Loucy (cell line): Measurements from ENCODE around the gene TMEM135.

ENCODE experiments used
- H2AFZ ChIP-seq: fragments of 200-600 bp; sonication (generic); 2 replicates; pipeline ENCODE4 v1.6.0; 2016; ENCODE audit warnings: antibody characterized with exemption, mild to moderate bottlenecking, low read length, moderate library complexity
- H3F3A ChIP-seq: fragments of 200-600 bp; 2 replicates; pipeline ENCODE4 v1.6.0; 2016; ENCODE audit warnings: antibody characterized with exemption, low read depth, mild to moderate bottlenecking
- H3K27me3 ChIP-seq: fragments of 200-600 bp; sonication (generic); 2 replicates; pipeline ENCODE4 v1.6.1; 2014; ENCODE audit warnings: low read length, mild to moderate bottlenecking; ENCODE audit not compliant: insufficient read depth, poor library complexity, severe bottlenecking
- H3K36me3 ChIP-seq: fragments of 200-600 bp; sonication (generic); 2 replicates; pipeline ENCODE4 v1.6.1; 2016; ENCODE audit warnings: low read length; ENCODE audit not compliant: insufficient read depth
- H3K4me1 ChIP-seq: fragments of 200-600 bp; sonication (generic); 2 replicates; pipeline ENCODE4 v1.5.1; 2014; ENCODE audit warnings: low read length, mild to moderate bottlenecking; ENCODE audit not compliant: insufficient read depth, poor library complexity, severe bottlenecking
- H3K4me2 ChIP-seq: fragments of 200-600 bp; sonication (generic); 2 replicates; pipeline ENCODE4 v1.6.0; 2014; ENCODE audit warnings: antibody characterized with exemption, low read length, low read depth, mild to moderate bottlenecking; ENCODE audit not compliant: poor library complexity, severe bottlenecking
- H3K4me3 ChIP-seq: fragments of 200-600 bp; sonication (generic); 2 replicates; pipeline ENCODE4 v1.5.1; 2014; ENCODE audit warnings: low read length, mild to moderate bottlenecking, mixed read lengths; ENCODE audit not compliant: poor library complexity, severe bottlenecking
- H3K79me2 ChIP-seq: fragments of 200-600 bp; sonication (generic); 2 replicates; pipeline ENCODE4 v1.6.1; 2014; ENCODE audit warnings: low read length; ENCODE audit not compliant: insufficient read depth
- H3K9ac ChIP-seq: fragments of 200-600 bp; sonication (generic); 2 replicates; pipeline ENCODE4 v1.6.0; 2014; ENCODE audit warnings: mild to moderate bottlenecking, low read depth, low read length, moderate library complexity; ENCODE audit not compliant: poor library complexity, severe bottlenecking
- H3K9me2 ChIP-seq: fragments of 200-600 bp; sonication (generic); replicated peaks from 2 replicates; pipeline ENCODE4 v1.6.1; 2016; ENCODE audit warnings: low read depth, low read length, mixed read lengths
- H3K9me3 ChIP-seq: fragments of 200-600 bp; sonication (generic); 2 replicates; pipeline ENCODE4 v1.6.1; 2014; ENCODE audit warnings: mild to moderate bottlenecking, antibody characterized with exemption, low read length, low read depth; ENCODE audit not compliant: insufficient read depth
- H4K20me1 ChIP-seq: fragments of 200-600 bp; sonication (generic); 2 replicates; pipeline ENCODE4 v1.6.0; 2014; ENCODE audit warnings: antibody characterized with exemption, low read length, mild to moderate bottlenecking; ENCODE audit not compliant: insufficient read depth, poor library complexity, severe bottlenecking
- EZH2phosphoT487 ChIP-seq: fragments of 200-600 bp; IDR thresholded peaks from 2 replicates; pipeline ENCODE4 v1.6.1; 2018; ENCODE audit warnings: antibody characterized with exemption, mild to moderate bottlenecking, moderate library complexity, borderline replicate concordance
- TF ChIP-seq, protein P1 (sequence below): fragments of 200-600 bp; sonication (generic); conservative IDR thresholded peaks from 2 replicates; pipeline ENCODE4 v1.5.1; 2014; ENCODE audit warnings: mild to moderate bottlenecking, antibody characterized with exemption, low read length

The TMEM135 gene

DNA sequence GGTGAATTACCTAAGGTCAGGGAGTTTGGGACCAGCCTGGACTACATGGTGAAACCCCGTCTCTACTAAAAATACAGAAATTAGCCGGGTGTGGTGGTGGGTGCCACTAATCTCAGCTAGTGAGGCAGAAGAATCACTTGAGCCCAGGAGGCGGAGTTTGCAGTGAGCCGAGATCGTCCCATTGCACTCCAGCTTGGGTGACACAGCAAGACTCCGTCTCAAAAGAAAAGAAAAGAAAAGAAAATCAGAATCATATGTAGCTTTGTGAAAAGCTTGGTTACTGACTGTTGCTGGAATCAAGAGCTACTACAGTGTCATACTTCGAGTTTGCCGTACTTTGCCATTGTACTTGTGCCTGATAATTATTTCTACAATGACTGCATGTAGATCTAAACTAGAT lies 4.2 kb upstream of the TMEM135 start:
- TF ChIP-seq EZH2phosphoT487, result no peak
- TF ChIP-seq, protein P1, sequence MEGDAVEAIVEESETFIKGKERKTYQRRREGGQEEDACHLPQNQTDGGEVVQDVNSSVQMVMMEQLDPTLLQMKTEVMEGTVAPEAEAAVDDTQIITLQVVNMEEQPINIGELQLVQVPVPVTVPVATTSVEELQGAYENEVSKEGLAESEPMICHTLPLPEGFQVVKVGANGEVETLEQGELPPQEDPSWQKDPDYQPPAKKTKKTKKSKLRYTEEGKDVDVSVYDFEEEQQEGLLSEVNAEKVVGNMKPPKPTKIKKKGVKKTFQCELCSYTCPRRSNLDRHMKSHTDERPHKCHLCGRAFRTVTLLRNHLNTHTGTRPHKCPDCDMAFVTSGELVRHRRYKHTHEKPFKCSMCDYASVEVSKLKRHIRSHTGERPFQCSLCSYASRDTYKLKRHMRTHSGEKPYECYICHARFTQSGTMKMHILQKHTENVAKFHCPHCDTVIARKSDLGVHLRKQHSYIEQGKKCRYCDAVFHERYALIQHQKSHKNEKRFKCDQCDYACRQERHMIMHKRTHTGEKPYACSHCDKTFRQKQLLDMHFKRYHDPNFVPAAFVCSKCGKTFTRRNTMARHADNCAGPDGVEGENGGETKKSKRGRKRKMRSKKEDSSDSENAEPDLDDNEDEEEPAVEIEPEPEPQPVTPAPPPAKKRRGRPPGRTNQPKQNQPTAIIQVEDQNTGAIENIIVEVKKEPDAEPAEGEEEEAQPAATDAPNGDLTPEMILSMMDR, result no peak
- no peaks in the 10 kb centered on the region for H3K27me3 ChIP-seq
- H3K4me3 ChIP-seq, result no peak overlapping the region
- H2AFZ ChIP-seq, result no peak overlapping the region
- H3K4me1 ChIP-seq, result no peaks in the 10 kb centered on the region
- no peaks in the 10 kb centered on the region for H3F3A ChIP-seq
- H3K9me3 ChIP-seq, result no peaks in the 10 kb centered on the region
- no peaks in the 10 kb centered on the region for H3K36me3 ChIP-seq
- no peak overlapping the region for H3K9ac ChIP-seq
- no peaks in the 10 kb centered on the region for H4K20me1 ChIP-seq
- H3K9me2 ChIP-seq, result no peaks in the 10 kb centered on the region
- H3K4me2 ChIP-seq, result no peak overlapping the region
- H3K79me2 ChIP-seq, result peaks cover 6% of the 10 kb centered on the region

DNA sequence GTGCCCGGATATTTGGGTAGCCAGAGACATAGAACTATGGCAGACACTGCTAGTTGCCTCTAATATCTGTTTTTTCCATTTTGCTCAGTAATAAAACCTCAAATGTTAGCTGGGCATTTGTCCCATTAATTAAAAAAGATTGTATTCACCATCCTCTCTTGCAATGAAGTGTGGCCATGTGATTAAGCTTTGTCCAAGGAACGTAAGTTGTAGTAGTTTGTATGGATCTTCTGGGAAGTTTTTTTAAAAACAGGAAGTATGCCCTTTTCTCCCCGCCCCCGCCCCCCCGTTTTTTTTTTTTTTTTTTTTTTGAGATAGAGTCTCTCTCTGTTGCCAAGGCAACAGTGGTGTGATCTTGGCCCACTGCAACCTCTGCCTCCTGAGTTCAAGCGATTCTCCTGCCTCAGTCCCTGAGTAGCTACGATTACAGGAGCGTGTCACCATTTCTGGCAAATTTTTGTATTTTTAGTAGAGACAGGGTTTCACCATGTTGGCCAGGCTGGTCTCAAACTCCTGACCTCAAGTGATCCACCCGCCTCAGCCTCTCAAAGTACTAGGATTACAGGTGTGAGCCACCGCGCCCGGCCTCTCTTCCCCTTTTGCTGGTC lies 1.7 kb upstream of the TMEM135 start:
- Histone ChIP-seq H3K79me2 (peaks cover 32% of the 10 kb centered on the region), H3K4me2 (peak overlapping the region; percentile 93), H3K27me3 (no peaks in the 10 kb centered on the region), H3K4me3 (no peak overlapping the region), H3K36me3 (no peaks in the 10 kb centered on the region), H3F3A (no peaks in the 10 kb centered on the region), H4K20me1 (no peaks in the 10 kb centered on the region), H2AFZ (no peak overlapping the region), H3K4me1 (peaks cover 24% of the 10 kb centered on the region), H3K9me2 (no peaks in the 10 kb centered on the region), H3K9ac (no peak overlapping the region), H3K9me3 (no peaks in the 10 kb centered on the region)
- TF ChIP-seq, protein P1, result no peak
- TF ChIP-seq EZH2phosphoT487, result no peak

DNA sequence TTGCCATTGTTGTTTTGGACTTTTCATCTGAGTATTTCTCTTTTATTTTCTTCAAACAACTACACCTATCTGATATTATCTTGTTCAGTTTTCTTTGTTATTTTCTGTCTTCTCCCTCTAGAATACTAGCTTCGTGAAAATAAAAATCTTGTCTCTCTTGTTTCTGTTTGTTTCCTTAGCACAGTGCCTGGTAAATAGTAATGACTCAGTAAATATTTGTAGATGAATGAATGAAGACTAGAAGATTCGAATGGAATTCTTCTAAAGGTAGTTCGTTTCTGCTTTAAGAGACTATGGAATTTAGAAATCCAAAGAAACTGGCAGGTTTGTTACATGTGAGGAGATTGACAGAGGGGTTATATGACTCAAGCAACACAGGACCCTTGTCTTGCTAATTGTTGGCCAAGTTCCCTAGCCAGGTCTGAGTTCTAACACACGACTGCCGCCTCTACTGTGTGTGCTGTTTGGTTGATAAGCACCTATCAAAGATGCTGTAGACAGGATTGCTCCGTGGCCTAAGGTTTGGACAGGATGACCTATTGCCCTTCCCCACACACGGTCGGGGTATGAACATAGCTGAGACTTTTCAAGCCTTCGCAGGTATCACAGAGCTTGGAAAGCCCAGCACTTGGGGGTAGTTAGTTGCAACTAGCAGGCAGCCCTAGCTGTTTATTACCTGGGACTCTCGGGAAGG lies 831 bp upstream of the TMEM135 start:
- Histone ChIP-seq H3K4me2 (peak overlapping the region; percentile 93), H3K27me3 (no peaks in the 10 kb centered on the region), H3K36me3 (no peaks in the 10 kb centered on the region), H4K20me1 (no peaks in the 10 kb centered on the region), H3K9me2 (no peaks in the 10 kb centered on the region), H3F3A (no peaks in the 10 kb centered on the region), H3K9ac (peak overlapping the region; percentile 87), H3K4me3 (peak overlapping the region; percentile 94), H2AFZ (peak overlapping the region; percentile 97), H3K4me1 (peaks cover 32% of the 10 kb centered on the region), H3K79me2 (peaks cover 40% of the 10 kb centered on the region), H3K9me3 (no peaks in the 10 kb centered on the region)
- TF ChIP-seq, protein P1, result no peak
- TF ChIP-seq EZH2phosphoT487, result no peak
